ENCODE data around the gene PPM1G.

DNA sequence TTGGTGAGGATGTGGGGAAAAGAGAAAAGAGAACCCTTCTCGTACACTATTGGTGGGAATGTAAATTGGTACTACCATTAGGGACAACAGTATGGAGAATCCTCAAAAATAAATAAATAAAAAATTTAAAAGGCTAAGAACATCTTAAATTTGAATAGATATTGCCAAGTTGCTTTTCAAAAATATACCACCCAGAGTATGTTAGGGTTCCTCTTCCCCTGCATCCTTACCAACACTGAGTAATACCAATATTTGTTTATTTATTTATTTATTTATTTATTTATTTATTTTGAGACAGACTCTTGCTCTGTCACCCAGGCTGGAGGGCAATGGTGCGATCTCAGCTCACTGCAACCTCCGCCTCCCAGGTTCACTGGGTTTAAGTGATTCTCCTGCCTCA lies 13.6 kb upstream of the PPM1G start:
- TF ChIP-seq, protein P1, sequence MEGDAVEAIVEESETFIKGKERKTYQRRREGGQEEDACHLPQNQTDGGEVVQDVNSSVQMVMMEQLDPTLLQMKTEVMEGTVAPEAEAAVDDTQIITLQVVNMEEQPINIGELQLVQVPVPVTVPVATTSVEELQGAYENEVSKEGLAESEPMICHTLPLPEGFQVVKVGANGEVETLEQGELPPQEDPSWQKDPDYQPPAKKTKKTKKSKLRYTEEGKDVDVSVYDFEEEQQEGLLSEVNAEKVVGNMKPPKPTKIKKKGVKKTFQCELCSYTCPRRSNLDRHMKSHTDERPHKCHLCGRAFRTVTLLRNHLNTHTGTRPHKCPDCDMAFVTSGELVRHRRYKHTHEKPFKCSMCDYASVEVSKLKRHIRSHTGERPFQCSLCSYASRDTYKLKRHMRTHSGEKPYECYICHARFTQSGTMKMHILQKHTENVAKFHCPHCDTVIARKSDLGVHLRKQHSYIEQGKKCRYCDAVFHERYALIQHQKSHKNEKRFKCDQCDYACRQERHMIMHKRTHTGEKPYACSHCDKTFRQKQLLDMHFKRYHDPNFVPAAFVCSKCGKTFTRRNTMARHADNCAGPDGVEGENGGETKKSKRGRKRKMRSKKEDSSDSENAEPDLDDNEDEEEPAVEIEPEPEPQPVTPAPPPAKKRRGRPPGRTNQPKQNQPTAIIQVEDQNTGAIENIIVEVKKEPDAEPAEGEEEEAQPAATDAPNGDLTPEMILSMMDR (IDR thresholded peaks at IDR 0.05) = no peak
- no peak for TF ChIP-seq EP300 (IDR thresholded peaks at IDR 0.05)

Measured in ovary (tissue), 3 donors.